WTC11 (cell line): ENCODE data around the gene ARAP3.

Experiments
- CTCF ChIP-seq: fragments of 200-600 bp; IDR thresholded peaks from 2 replicates; pipeline ENCODE4 v1.8.0; 2022; ENCODE audit warnings: antibody characterized with exemption
- TF ChIP-seq, protein P1 (sequence below): sonication (generic); formaldehyde crosslinking; IDR thresholded peaks from 2 replicates; pipeline ENCODE4 v1.8.1; 2022; ENCODE audit warnings: mild to moderate bottlenecking, moderate library complexity, missing genetic modification reagents
- TF ChIP-seq, protein P2 (sequence below): sonication (generic); formaldehyde crosslinking; conservative IDR thresholded peaks from 2 replicates; pipeline ENCODE4 v1.8.1; 2022; ENCODE audit warnings: mild to moderate bottlenecking, missing genetic modification reagents
- TF ChIP-seq, protein P3 (sequence below): sonication (generic); formaldehyde crosslinking; IDR thresholded peaks from 2 replicates; pipeline ENCODE4 v1.8.1; 2023; ENCODE audit warnings: mild to moderate bottlenecking, missing genetic modification reagents, borderline replicate concordance

DNA sequence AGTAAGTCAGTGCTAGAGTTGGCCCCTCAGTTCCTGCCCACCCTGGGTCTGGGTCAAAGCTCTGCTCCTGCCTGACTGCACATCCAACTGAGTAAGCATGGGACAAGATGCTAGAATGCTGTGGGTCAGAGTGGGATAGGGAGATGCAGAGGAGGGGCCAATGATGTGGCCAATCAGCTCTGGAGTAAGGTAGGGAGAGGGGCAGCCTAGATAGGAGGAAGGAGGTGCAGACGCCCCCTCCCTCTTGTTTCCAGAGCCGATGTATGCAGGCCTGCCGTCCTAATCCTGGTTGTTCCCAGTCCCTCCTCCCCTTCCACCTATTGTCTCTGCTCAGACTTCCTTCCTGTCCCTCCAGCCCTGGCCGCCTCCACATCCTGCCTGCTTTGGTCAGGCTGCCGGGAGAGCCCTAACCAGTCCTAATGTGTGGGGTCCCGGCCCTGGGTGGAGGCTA, 1.3 kb downstream of the ARAP3 start:
- TF ChIP-seq, protein P1, sequence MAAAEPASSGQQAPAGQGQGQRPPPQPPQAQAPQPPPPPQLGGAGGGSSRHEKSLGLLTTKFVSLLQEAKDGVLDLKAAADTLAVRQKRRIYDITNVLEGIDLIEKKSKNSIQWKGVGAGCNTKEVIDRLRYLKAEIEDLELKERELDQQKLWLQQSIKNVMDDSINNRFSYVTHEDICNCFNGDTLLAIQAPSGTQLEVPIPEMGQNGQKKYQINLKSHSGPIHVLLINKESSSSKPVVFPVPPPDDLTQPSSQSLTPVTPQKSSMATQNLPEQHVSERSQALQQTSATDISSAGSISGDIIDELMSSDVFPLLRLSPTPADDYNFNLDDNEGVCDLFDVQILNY, result no peak
- TF ChIP-seq CTCF, result no peak
- TF ChIP-seq, protein P2, sequence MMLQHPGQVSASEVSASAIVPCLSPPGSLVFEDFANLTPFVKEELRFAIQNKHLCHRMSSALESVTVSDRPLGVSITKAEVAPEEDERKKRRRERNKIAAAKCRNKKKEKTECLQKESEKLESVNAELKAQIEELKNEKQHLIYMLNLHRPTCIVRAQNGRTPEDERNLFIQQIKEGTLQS (CRISPR knock-in tag), result no peak
- TF ChIP-seq, protein P3, sequence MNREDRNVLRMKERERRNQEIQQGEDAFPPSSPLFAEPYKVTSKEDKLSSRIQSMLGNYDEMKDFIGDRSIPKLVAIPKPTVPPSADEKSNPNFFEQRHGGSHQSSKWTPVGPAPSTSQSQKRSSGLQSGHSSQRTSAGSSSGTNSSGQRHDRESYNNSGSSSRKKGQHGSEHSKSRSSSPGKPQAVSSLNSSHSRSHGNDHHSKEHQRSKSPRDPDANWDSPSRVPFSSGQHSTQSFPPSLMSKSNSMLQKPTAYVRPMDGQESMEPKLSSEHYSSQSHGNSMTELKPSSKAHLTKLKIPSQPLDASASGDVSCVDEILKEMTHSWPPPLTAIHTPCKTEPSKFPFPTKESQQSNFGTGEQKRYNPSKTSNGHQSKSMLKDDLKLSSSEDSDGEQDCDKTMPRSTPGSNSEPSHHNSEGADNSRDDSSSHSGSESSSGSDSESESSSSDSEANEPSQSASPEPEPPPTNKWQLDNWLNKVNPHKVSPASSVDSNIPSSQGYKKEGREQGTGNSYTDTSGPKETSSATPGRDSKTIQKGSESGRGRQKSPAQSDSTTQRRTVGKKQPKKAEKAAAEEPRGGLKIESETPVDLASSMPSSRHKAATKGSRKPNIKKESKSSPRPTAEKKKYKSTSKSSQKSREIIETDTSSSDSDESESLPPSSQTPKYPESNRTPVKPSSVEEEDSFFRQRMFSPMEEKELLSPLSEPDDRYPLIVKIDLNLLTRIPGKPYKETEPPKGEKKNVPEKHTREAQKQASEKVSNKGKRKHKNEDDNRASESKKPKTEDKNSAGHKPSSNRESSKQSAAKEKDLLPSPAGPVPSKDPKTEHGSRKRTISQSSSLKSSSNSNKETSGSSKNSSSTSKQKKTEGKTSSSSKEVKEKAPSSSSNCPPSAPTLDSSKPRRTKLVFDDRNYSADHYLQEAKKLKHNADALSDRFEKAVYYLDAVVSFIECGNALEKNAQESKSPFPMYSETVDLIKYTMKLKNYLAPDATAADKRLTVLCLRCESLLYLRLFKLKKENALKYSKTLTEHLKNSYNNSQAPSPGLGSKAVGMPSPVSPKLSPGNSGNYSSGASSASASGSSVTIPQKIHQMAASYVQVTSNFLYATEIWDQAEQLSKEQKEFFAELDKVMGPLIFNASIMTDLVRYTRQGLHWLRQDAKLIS (CRISPR knock-in tag), result no peak
